Natural killer cell (primary cell): ENCODE data around the gene CRYBB3. TPM values are rescaled to one million over a fixed set of nuclear protein-coding genes. Genes with fewer than 3 reads are reported as not detected.

ENCODE experiments used
- ATAC-seq, 3 donors: fragments of 150-1000 bp in 2 of 3; fragments of 200-7000 bp in 1 of 3; cut with Tn5 transposase; 1 replicate in 1 of 3; 2 replicates in 2 of 3; pipeline ENCODE4 v1.10.0; 2021; ENCODE audit warnings: mild to moderate bottlenecking in 2 of 3, moderate library complexity in 2 of 3
- DNase-seq, 2 donors: peaks; one replicate each; pipeline versions ENCODE4 v3.0.0 to v3.0.0-alpha.2; 2013 to 2021; ENCODE audit warnings: mixed read lengths in 1 of 2
- H3K27ac ChIP-seq: one replicate; pipeline ENCODE4 v1.5.1; 2013; ENCODE audit warnings: mild to moderate bottlenecking, low read length
- H3K27me3 ChIP-seq: one replicate; pipeline ENCODE4 v1.6.1; 2013; ENCODE audit warnings: low read length; ENCODE audit not compliant: control insufficient read depth, insufficient read depth
- H3K36me3 ChIP-seq: one replicate; pipeline ENCODE4 v1.6.1; 2013; ENCODE audit warnings: low read length; ENCODE audit not compliant: control insufficient read depth, insufficient read depth
- H3K4me1 ChIP-seq: one replicate; pipeline ENCODE4 v1.6.1; 2013; ENCODE audit warnings: low read length; ENCODE audit not compliant: control insufficient read depth, insufficient read depth
- H3K4me3 ChIP-seq: one replicate; pipeline ENCODE4 v1.5.1; 2013; ENCODE audit warnings: low read length
- H3K9me3 ChIP-seq: one replicate; pipeline ENCODE4 v1.6.1; 2013; ENCODE audit warnings: low read length; ENCODE audit not compliant: control insufficient read depth, insufficient read depth
- H3K27ac Mint-ChIP-seq, 2 donors: one replicate each; pipeline ENCODE4 v1.8.0; 2022; ENCODE audit warnings: mild to moderate bottlenecking in 2 of 2, mixed read lengths in 2 of 2, moderate library complexity in 1 of 2
- H3K27me3 Mint-ChIP-seq, 2 donors: one replicate each; pipeline ENCODE4 v1.8.0; 2022; ENCODE audit warnings: low read depth in 2 of 2, mixed read lengths in 2 of 2
- H3K36me3 Mint-ChIP-seq: one replicate; pipeline ENCODE4 v1.8.0; 2022; ENCODE audit warnings: mixed read lengths
- H3K4me1 Mint-ChIP-seq, 2 donors: one replicate each; pipeline ENCODE4 v1.8.0; 2022; ENCODE audit warnings: mixed read lengths in 2 of 2
- H3K4me3 Mint-ChIP-seq: one replicate; pipeline ENCODE4 v1.8.0; 2022; ENCODE audit warnings: mild to moderate bottlenecking, moderate library complexity, mixed read lengths
- H3K9me3 Mint-ChIP-seq, 2 donors: one replicate each; pipeline ENCODE4 v1.8.0; 2022; ENCODE audit warnings: mixed read lengths in 2 of 2
- CTCF ChIP-seq: fragments of 200-600 bp; IDR thresholded peaks from one replicate; pipeline ENCODE4 v1.8.0; 2022; ENCODE audit warnings: antibody characterized with exemption
- WGBS: methylation state at CpG from one replicate; pipeline ENCODE4 v1.1.7; 2013; ENCODE audit warnings: missing lambda C conversion rate; ENCODE audit not compliant: insufficient coverage; 5-methylcytosine and 5-hydroxymethylcytosine counted together
- intact Hi-C: fragments of 100-400 bp; cut with micrococcal nuclease; formaldehyde crosslinking; loops from one replicate; pipeline ENCODE4 v1.14.2; 2022
- total RNA-seq, 4 donors: library from RNA; stranded (reverse); fragments of 120-200 nt in 1 of 4; gene quantifications; one replicate each; pipeline versions ENCODE4 v1.2.3 to v1.2.4, GENCODE V29; 2013 to 2022

Gene CRYBB3
- total RNA-seq, 3 donors from 2014 or later (not counting 1 experiment from before 2014, with no cell fraction given) = 0.68 TPM; not detected in 2

- ATAC-seq (no peak), DNase-seq (no peak)
- Histone ChIP-seq H3K36me3 (no peaks in the 10 kb centered on the region), H3K4me1 (no peaks in the 10 kb centered on the region), H3K4me3 (no peak overlapping the region), H3K27me3 (no peaks in the 10 kb centered on the region), H3K9me3 (no peaks in the 10 kb centered on the region), H3K27ac (no peak overlapping the region)
- H3K4me3 Mint-ChIP-seq = no peak overlapping the region
- H3K27me3 Mint-ChIP-seq = peaks cover 0 to 3% of the 10 kb centered on the region in 2 donors
- H3K9me3 Mint-ChIP-seq = no peaks in the 10 kb centered on the region
- intact Hi-C loops = no loop called here
- no peak for TF ChIP-seq CTCF
- peaks cover 0 to 5% of the 10 kb centered on the region in 2 donors for H3K4me1 Mint-ChIP-seq
- H3K27ac Mint-ChIP-seq = no peak overlapping the region
- 86% methylated on average over 1 of the region's 1 CpG for WGBS
- no peaks in the 10 kb centered on the region for H3K36me3 Mint-ChIP-seq
Observed at GRCh38 chr22:25205847-25206246, 6.2 kb downstream of the CRYBB3 start.

GRCh38 chr22:25206998-25207397 is 7.3 kb downstream of the CRYBB3 start:
- intact Hi-C loops = no loop called here
- WGBS = 93% methylated on average over 21 of the region's 21 CpGs
- TF ChIP-seq CTCF = no peak
- H3K9me3 ChIP-seq = no peaks in the 10 kb centered on the region
- no peak for ATAC-seq
- H3K27me3 ChIP-seq = no peaks in the 10 kb centered on the region
- H3K36me3 ChIP-seq = no peaks in the 10 kb centered on the region
- H3K36me3 Mint-ChIP-seq = no peaks in the 10 kb centered on the region
- H3K27me3 Mint-ChIP-seq = peaks cover 0 to 3% of the 10 kb centered on the region in 2 donors
- H3K9me3 Mint-ChIP-seq = no peaks in the 10 kb centered on the region
- no peaks in the 10 kb centered on the region for H3K4me1 ChIP-seq
- no peak overlapping the region for H3K4me3 ChIP-seq
- H3K4me3 Mint-ChIP-seq = no peak overlapping the region
- peaks cover 0 to 5% of the 10 kb centered on the region in 2 donors for H3K4me1 Mint-ChIP-seq
- no peak overlapping the region for H3K27ac ChIP-seq
- no peak overlapping the region for H3K27ac Mint-ChIP-seq
- no peak for DNase-seq

- Histone ChIP-seq H3K36me3 (no peaks in the 10 kb centered on the region), H3K9me3 (no peaks in the 10 kb centered on the region), H3K4me1 (no peaks in the 10 kb centered on the region), H3K27me3 (no peaks in the 10 kb centered on the region), H3K4me3 (no peak overlapping the region), H3K27ac (no peak overlapping the region)
- DNase-seq = no peak
- Mint-ChIP-seq H3K27me3 (peaks cover 0 to 3% of the 10 kb centered on the region in 2 donors), H3K4me3 (no peak overlapping the region), H3K27ac (no peak overlapping the region), H3K9me3 (no peaks in the 10 kb centered on the region), H3K36me3 (no peaks in the 10 kb centered on the region), H3K4me1 (no peaks in the 10 kb centered on the region)
- 85% methylated on average over 1 of the region's 2 CpGs for WGBS
- no peak for TF ChIP-seq CTCF
- ATAC-seq = no peak
- intact Hi-C loops = no loop called here
Observed at GRCh38 chr22:25207553-25208157, 8.0 kb downstream of the CRYBB3 start.

- Mint-ChIP-seq H3K36me3 (no peaks in the 10 kb centered on the region), H3K27ac (no peak overlapping the region)
- WGBS = 89% methylated on average over 2 of the region's 2 CpGs
Observed at GRCh38 chr22:25208328-25208727, 8.7 kb downstream of the CRYBB3 start.

More at GRCh38 chr22:25208328-25208727, 8.7 kb downstream of the CRYBB3 start:
- DNase-seq = no peak
- no peak for ATAC-seq
- TF ChIP-seq CTCF = no peak
- Histone ChIP-seq H3K36me3 (no peaks in the 10 kb centered on the region), H3K4me1 (no peaks in the 10 kb centered on the region), H3K9me3 (peaks cover 2% of the 10 kb centered on the region), H3K27ac (no peak overlapping the region), H3K27me3 (no peaks in the 10 kb centered on the region), H3K4me3 (no peak overlapping the region)
- intact Hi-C loops = no loop called here
- Mint-ChIP-seq H3K9me3 (no peaks in the 10 kb centered on the region), H3K4me1 (no peaks in the 10 kb centered on the region), H3K27me3 (peaks cover 0 to 3% of the 10 kb centered on the region in 2 donors), H3K4me3 (no peak overlapping the region)
